Karpas-422 (cell line): ENCODE results near the gene CLMN. TPM values are rescaled to one million over a fixed set of nuclear protein-coding genes. Genes with fewer than 3 reads are reported as not detected.

Source experiments
- DNase-seq: peaks from one replicate; pipeline ENCODE4 v3.0.0-alpha.2; 2015
- H2AFZ ChIP-seq: fragments of 200-600 bp; sonication (generic); 2 replicates; pipeline ENCODE4 v1.6.1; 2014; ENCODE audit warnings: antibody characterized with exemption, low read length, mixed read lengths
- H3K27ac ChIP-seq: fragments of 200-600 bp; sonication (generic); 2 replicates; pipeline ENCODE4 v1.5.1; 2014; ENCODE audit warnings: mild to moderate bottlenecking, low read length, moderate library complexity
- H3K27me3 ChIP-seq: fragments of 200-600 bp; sonication (generic); 2 replicates; pipeline ENCODE4 v1.6.1; 2014; ENCODE audit warnings: low read length, mixed read lengths
- H3K36me3 ChIP-seq: fragments of 200-600 bp; sonication (generic); 2 replicates; pipeline ENCODE4 v1.6.1; 2014; ENCODE audit warnings: low read length, mixed read lengths; ENCODE audit not compliant: insufficient read depth
- H3K4me1 ChIP-seq: fragments of 200-600 bp; sonication (generic); 2 replicates; pipeline ENCODE4 v1.6.1; 2014; ENCODE audit warnings: mild to moderate bottlenecking, low read length, mixed read lengths
- H3K4me2 ChIP-seq: fragments of 200-600 bp; sonication (generic); 2 replicates; pipeline ENCODE4 v1.6.1; 2014; ENCODE audit warnings: low read length, low read depth, mild to moderate bottlenecking; ENCODE audit not compliant: poor library complexity, severe bottlenecking
- H3K4me3 ChIP-seq: fragments of 200-600 bp; sonication (generic); 2 replicates; pipeline ENCODE4 v1.5.1; 2014; ENCODE audit warnings: mild to moderate bottlenecking, antibody characterized with exemption, low read length, mixed read lengths
- H3K79me2 ChIP-seq: fragments of 200-600 bp; sonication (generic); 2 replicates; pipeline ENCODE4 v1.6.1; 2014; ENCODE audit warnings: mild to moderate bottlenecking, low read length, mixed read lengths
- H3K9ac ChIP-seq: fragments of 200-600 bp; sonication (generic); 2 replicates; pipeline ENCODE4 v1.6.0; 2014; ENCODE audit warnings: low read length
- H3K9me2 ChIP-seq: fragments of 200-600 bp; sonication (generic), shearing (Covaris generic); replicated peaks from 2 replicates; pipeline ENCODE4 v1.6.0; 2014; ENCODE audit warnings: mild to moderate bottlenecking, low read length, moderate library complexity; ENCODE audit not compliant: insufficient read depth
- H3K9me3 ChIP-seq: fragments of 300-700, 200-600 bp; sonication (generic); 2 replicates; pipeline ENCODE4 v1.6.1; 2014; ENCODE audit warnings: low read length, mixed read lengths
- H4K20me1 ChIP-seq: fragments of 200-600 bp; sonication (generic); 2 replicates; pipeline ENCODE4 v1.6.1; 2014; ENCODE audit warnings: mild to moderate bottlenecking, antibody characterized with exemption, low read length, low read depth; ENCODE audit not compliant: insufficient read depth
- total RNA-seq: library from RNA; depleted of rRNA; stranded (reverse); fragments of >200 nt; shearing (Covaris generic); gene quantifications from 2 replicates; pipeline ENCODE4 v1.2.3, GENCODE V29; 2014; ENCODE audit warnings: low replicate concordance

Gene CLMN
- total RNA-seq, 1 experiment from 2014 or later: 56.1 TPM

DNA sequence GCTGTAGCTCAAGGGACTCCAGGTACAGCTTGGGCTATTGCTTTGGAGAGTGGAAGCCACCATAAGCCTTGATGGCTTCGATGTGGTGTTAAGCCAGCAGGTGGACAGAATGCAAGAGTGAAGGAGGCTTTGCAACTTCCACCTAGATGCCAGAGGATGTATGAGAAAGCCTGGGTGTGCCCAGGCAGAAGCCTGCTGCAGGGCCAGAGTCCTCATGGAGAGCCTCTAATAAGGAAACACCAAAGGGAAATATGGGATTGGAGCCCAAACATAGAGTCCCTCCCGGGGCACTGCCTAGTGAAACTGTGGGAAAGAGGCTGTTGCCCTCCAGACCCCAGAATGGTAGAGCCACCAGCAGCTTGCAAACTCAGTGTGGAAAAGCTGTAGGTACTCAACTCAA, 152.5 kb downstream of the CLMN start:
- Histone ChIP-seq H3K4me3 (no peak overlapping the region), H3K27ac (no peak overlapping the region), H3K9me3 (peaks cover 11% of the 10 kb centered on the region; the same call in 1 of the 2 replicates), H3K9me2 (no peaks in the 10 kb centered on the region), H3K79me2 (no peaks in the 10 kb centered on the region), H3K4me1 (peaks cover 4% of the 10 kb centered on the region), H3K36me3 (no peaks in the 10 kb centered on the region; the same call in 1 of the 2 replicates), H3K27me3 (no peaks in the 10 kb centered on the region), H3K9ac (no peak overlapping the region), H4K20me1 (no peaks in the 10 kb centered on the region), H2AFZ (no peak overlapping the region), H3K4me2 (no peak overlapping the region)
- no peak for DNase-seq

DNA sequence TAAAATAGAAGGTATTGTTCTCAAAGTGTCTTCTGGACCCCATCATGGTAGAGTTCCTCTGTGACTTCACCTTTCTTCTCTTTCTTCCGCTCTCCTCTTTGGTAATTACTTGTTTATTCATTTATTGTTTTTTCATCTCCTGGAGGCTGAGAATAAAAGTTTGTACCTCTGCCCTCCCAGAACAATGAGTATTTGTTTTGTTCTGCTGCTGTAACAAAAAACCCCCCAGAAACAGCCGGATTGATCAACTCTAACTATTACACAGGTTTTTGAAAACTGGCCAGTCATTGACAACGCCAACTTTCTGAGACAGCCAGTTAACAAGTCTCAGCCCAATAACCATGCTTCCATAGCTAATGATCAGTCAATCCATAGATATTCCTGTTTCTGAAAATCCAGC, 154.2 kb downstream of the CLMN start:
- Histone ChIP-seq H4K20me1 (no peaks in the 10 kb centered on the region), H3K27me3 (no peaks in the 10 kb centered on the region), H3K36me3 (no peaks in the 10 kb centered on the region; the same call in 1 of the 2 replicates), H3K9me2 (no peaks in the 10 kb centered on the region), H3K27ac (no peak overlapping the region), H3K79me2 (no peaks in the 10 kb centered on the region), H2AFZ (no peak overlapping the region), H3K9ac (no peak overlapping the region), H3K9me3 (peaks cover 11% of the 10 kb centered on the region; the same call in 1 of the 2 replicates), H3K4me3 (no peak overlapping the region), H3K4me1 (peaks cover 4% of the 10 kb centered on the region), H3K4me2 (no peak overlapping the region)
- no peak for DNase-seq

DNA sequence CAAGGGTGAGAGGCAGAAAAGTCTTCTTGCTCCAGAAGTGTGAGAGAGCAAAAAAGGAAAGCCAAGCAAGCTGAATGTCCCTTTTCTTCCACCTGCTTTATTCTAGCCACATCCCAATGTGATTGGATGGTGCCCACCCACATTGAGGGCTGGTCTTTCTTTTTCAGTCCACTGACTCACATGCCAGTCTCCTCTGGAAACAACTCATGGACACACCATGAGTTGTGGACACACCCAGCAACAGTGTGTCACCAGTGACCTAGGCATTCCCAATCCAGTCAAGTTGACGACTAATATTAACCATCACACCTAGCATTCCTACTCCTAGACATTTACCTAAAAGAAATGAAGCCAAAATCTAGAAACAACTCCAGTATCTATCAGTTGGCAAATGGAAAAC, 155.2 kb downstream of the CLMN start:
- no peak for DNase-seq
- Histone ChIP-seq H3K4me3 (no peak overlapping the region), H3K36me3 (no peaks in the 10 kb centered on the region; the same call in 1 of the 2 replicates), H4K20me1 (no peaks in the 10 kb centered on the region), H2AFZ (no peak overlapping the region), H3K9me2 (no peaks in the 10 kb centered on the region), H3K4me2 (no peak overlapping the region), H3K79me2 (no peaks in the 10 kb centered on the region), H3K4me1 (peaks cover 4% of the 10 kb centered on the region), H3K27ac (no peak overlapping the region), H3K9ac (no peak overlapping the region), H3K27me3 (no peaks in the 10 kb centered on the region), H3K9me3 (peaks cover 11% of the 10 kb centered on the region; the same call in 1 of the 2 replicates)

DNA sequence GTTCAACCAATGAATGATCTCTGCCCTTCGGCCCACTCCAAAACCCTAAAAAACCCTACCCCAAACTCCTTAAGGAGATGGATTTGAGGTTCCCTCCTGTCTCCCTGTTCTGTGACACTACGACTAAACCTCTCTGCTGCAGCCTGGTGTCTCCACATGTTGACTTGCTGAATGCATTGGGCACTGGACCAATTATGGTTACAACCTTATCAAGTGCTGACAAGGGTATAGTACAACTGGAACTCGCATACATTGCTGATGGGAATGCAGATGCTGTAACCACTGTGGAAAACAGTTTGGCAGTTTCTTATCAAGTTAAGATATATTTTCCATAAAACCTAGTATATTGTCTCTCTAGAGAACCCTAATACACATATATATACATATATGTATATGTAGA, 156.0 kb downstream of the CLMN start:
- H3K36me3 ChIP-seq: no peaks in the 10 kb centered on the region; the same call in 1 of the 2 replicates
- no peak overlapping the region for H3K4me2 ChIP-seq
- no peak overlapping the region for H3K4me3 ChIP-seq
- no peak overlapping the region for H3K27ac ChIP-seq
- DNase-seq: no peak
- H3K79me2 ChIP-seq: no peaks in the 10 kb centered on the region
- no peaks in the 10 kb centered on the region for H3K9me2 ChIP-seq
- no peak overlapping the region for H2AFZ ChIP-seq
- peaks cover 11% of the 10 kb centered on the region; the same call in 1 of the 2 replicates for H3K9me3 ChIP-seq
- H3K27me3 ChIP-seq: no peaks in the 10 kb centered on the region
- H3K9ac ChIP-seq: no peak overlapping the region
- peaks cover 4% of the 10 kb centered on the region for H3K4me1 ChIP-seq
- no peaks in the 10 kb centered on the region for H4K20me1 ChIP-seq

DNA sequence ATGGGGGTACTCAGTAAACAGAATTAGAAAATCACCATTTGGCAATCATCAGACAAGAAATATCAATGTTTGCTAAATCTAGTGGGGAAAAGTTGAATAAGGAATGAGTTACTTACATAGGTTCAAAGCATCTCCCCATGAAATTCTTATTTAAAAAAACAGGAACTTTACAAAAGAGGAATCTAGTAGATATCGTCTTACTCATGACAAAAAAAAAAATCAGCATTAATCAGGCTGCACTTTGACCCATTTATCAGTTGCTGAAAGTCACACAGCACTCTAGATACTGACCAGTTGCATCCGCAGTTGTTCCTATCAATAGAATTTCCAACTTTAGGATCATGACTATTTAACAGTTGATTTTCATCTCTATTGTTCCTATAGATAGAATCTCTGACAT, 156.6 kb downstream of the CLMN start:
- Histone ChIP-seq H3K27me3 (no peaks in the 10 kb centered on the region), H3K9me2 (no peaks in the 10 kb centered on the region), H3K4me1 (peaks cover 9% of the 10 kb centered on the region), H3K4me3 (no peak overlapping the region), H4K20me1 (no peaks in the 10 kb centered on the region), H3K36me3 (no peaks in the 10 kb centered on the region; the same call in 1 of the 2 replicates), H3K79me2 (no peaks in the 10 kb centered on the region), H3K4me2 (no peak overlapping the region), H3K9ac (no peak overlapping the region), H2AFZ (no peak overlapping the region), H3K9me3 (peaks cover 11% of the 10 kb centered on the region; the same call in 1 of the 2 replicates), H3K27ac (no peak overlapping the region)
- DNase-seq: no peak

DNA sequence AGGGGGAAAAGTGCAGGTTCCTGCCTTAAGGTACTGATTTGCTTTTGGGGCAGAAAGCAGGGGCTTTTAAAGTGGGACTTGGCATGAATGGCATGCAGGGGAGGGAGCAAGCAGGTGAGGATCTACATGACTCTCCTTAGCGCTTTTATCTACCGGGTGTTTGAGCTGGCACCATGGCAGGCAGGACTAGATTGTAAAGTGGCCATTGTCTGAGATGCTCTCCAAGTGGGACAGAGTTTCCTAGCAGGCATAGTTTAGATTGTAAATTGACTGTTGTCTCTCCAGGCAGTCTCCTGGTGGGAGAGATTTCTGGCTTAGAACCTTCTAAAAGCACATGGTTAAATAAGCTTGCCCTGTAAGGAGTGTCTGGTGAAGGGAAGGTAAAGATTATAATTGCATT, 157.1 kb downstream of the CLMN start:
- Histone ChIP-seq H3K4me1 (peaks cover 11% of the 10 kb centered on the region), H3K4me2 (no peak overlapping the region), H3K9me3 (peaks cover 11% of the 10 kb centered on the region; the same call in 1 of the 2 replicates), H3K27ac (no peak overlapping the region), H3K9ac (no peak overlapping the region), H2AFZ (no peak overlapping the region), H3K4me3 (no peak overlapping the region), H3K79me2 (no peaks in the 10 kb centered on the region), H3K9me2 (no peaks in the 10 kb centered on the region), H3K27me3 (no peaks in the 10 kb centered on the region), H3K36me3 (no peaks in the 10 kb centered on the region; the same call in 1 of the 2 replicates), H4K20me1 (no peaks in the 10 kb centered on the region)
- no peak for DNase-seq

DNA sequence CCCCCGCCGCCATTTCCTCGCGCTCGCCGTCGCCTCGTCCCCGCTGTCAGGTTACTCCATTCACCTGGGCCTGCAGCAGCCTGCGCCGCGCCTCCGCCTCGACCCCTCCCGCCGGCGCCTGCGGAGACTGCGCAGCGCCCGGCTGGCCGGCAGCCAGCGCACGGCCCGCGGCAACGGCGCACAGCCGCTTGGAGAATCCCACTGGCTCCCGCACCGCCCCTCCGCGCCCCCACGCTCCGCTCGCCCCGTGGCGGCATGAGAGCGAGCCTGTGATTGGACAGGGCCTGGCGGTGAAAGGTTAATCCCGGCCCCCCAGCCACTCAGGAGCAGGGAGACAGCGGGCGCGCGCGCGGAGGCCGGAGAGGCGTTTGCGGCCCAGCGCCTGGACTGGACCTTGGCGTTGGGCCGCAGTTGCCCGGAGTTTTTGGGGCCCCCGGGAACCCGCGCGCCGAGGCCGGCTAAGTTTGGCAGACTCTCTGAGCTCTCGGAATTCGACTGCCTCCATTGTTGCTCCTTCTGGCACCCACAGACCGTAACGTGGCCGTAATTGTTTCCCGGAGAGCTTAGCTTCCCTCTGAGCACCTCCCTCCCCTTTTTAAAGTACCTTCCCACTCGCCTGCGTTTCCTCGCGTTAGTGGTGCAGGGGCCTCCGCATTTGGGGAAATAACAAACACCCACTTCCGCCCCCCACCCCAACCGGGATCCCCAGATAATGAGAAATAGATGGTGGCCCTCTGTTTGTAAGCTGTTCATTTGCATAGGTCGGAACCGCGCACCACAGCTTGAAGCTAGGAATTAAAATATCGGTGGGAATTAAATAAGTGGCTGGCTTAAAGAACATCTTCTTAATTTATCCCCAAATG, 162.2 kb downstream of the CLMN start, which contains the start of gene DICER1:
DICER1 (minus strand) TSS at position 203 of the 863 bp plus-strand sequence. CDS start 24,071 bp downstream, outside the sequence.
- H3K9me2 ChIP-seq: no peaks in the 10 kb centered on the region
- no peaks in the 10 kb centered on the region for H3K9me3 ChIP-seq
- H3K4me2 ChIP-seq: peak within 1 kb of the TSS; percentile 79
- H3K27ac ChIP-seq: peak within 1 kb of the TSS; percentile 82
- peak; percentile 99 for DNase-seq
- peak within 1 kb of the TSS; percentile 54 for H2AFZ ChIP-seq
- H3K36me3 ChIP-seq: peaks cover 19% of the 10 kb centered on the region; the same call in 1 of the 2 replicates
- peak within 1 kb of the TSS; percentile 79 for H3K4me3 ChIP-seq
- H4K20me1 ChIP-seq: 0 out of 2 replicates have a peak, but pooled peaks cover 3% of the 10 kb centered on the region
- H3K79me2 ChIP-seq: peaks cover 43% of the 10 kb centered on the region
- peak within 1 kb of the TSS; percentile 79 for H3K9ac ChIP-seq
- H3K27me3 ChIP-seq: no peaks in the 10 kb centered on the region
- peaks cover 40% of the 10 kb centered on the region for H3K4me1 ChIP-seq

DNA sequence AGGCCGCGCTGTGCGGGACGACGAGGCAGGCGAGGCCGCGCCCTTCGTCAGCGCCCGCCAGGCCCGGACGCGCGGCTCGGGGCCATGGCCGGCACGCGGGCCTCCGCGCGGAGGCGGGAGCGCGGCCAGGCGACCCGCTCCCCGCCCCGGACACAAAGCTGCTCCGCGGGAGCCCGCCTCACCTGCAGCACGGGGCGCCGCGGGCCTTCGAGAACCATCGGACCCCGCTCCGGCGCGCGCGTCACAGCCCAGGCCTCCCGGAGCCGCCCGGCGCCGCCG, 162.7 kb downstream of the CLMN start:
- peaks cover 49% of the 10 kb centered on the region for H3K79me2 ChIP-seq
- no peaks in the 10 kb centered on the region for H3K27me3 ChIP-seq
- H3K9me2 ChIP-seq: no peaks in the 10 kb centered on the region
- H3K4me3 ChIP-seq: peak overlapping the region; percentile 79
- no peak for DNase-seq
- peak overlapping the region; percentile 79 for H3K9ac ChIP-seq
- H3K27ac ChIP-seq: peak overlapping the region; percentile 82
- H3K4me2 ChIP-seq: peak overlapping the region; percentile 79
- peaks cover 19% of the 10 kb centered on the region; the same call in 1 of the 2 replicates for H3K36me3 ChIP-seq
- H3K9me3 ChIP-seq: no peaks in the 10 kb centered on the region
- no peak overlapping the region for H2AFZ ChIP-seq
- H4K20me1 ChIP-seq: peaks cover 4% of the 10 kb centered on the region; the same call in 1 of the 2 replicates
- peaks cover 46% of the 10 kb centered on the region for H3K4me1 ChIP-seq
